Endothelial cell of umbilical vein (primary cell): ENCODE data around the gene MZT2A.
"Not testable (repeated sequence)": the region's sequence is repeated elsewhere in the genome, so short reads cannot be mapped to it uniquely, and the experiment has no call there.

ENCODE experiments used
- EZH2 ChIP-seq: IDR thresholded peaks from 2 replicates; pipeline ENCODE4 v1.6.1; 2012; ENCODE audit warnings: borderline replicate concordance, low read depth, mild to moderate bottlenecking, moderate library complexity, low read length, inconsistent platforms; ENCODE audit not compliant: severe bottlenecking
- FOS ChIP-seq: IDR thresholded peaks from 2 replicates; pipeline ENCODE4 v1.6.1; 2011; ENCODE audit warnings: mild to moderate bottlenecking, low read length, moderate library complexity, borderline replicate concordance; ENCODE audit not compliant: insufficient read depth
- POLR2A ChIP-seq: IDR thresholded peaks from 2 replicates; pipeline ENCODE4 v1.6.1; 2012; ENCODE audit warnings: low read depth, mild to moderate bottlenecking, control low read depth, low read length
- POLR2AphosphoS5 ChIP-seq: IDR thresholded peaks from 2 replicates; pipeline ENCODE4 v1.6.1; 2012; ENCODE audit warnings: low read depth, mild to moderate bottlenecking, control low read depth, low read length, moderate library complexity; ENCODE audit not compliant: insufficient read depth
- TF ChIP-seq, protein P1 (sequence below), 2 donors: IDR thresholded peaks; 1 replicate in 1 of 2; 2 replicates in 1 of 2; pipeline ENCODE4 v1.5.1; 2011; ENCODE audit warnings: low read length in 2 of 2, mild to moderate bottlenecking in 2 of 2, moderate library complexity in 2 of 2, control low read depth in 1 of 2, inconsistent platforms in 1 of 2, low read depth in 1 of 2; ENCODE audit not compliant: insufficient read depth in 1 of 2; ENCODE audit errors: extremely low read depth in 1 of 2

DNA sequence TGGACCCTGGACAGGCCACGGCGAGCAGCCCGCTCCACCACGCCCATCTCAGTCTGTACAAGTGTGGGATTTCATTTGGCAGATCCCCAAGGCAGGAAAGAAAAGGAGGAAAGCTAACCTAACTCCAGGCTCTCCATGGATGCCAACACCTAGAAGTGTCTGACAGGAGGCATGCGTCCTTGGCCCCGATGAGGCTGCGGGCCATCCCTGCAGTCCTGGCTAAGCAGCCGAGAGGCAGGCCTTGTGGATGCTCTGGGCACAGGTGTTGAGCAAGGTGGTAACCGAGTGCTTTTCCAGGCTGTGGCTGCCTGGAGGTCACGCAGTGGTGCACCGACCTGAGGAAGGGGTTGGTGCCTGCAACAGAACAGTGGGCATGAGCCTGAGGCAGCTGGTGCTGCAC lies 42.8 kb upstream of the MZT2A start:
- not testable (repeated sequence) for TF ChIP-seq POLR2AphosphoS5, POLR2A, FOS, EZH2
- TF ChIP-seq, protein P1, sequence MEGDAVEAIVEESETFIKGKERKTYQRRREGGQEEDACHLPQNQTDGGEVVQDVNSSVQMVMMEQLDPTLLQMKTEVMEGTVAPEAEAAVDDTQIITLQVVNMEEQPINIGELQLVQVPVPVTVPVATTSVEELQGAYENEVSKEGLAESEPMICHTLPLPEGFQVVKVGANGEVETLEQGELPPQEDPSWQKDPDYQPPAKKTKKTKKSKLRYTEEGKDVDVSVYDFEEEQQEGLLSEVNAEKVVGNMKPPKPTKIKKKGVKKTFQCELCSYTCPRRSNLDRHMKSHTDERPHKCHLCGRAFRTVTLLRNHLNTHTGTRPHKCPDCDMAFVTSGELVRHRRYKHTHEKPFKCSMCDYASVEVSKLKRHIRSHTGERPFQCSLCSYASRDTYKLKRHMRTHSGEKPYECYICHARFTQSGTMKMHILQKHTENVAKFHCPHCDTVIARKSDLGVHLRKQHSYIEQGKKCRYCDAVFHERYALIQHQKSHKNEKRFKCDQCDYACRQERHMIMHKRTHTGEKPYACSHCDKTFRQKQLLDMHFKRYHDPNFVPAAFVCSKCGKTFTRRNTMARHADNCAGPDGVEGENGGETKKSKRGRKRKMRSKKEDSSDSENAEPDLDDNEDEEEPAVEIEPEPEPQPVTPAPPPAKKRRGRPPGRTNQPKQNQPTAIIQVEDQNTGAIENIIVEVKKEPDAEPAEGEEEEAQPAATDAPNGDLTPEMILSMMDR (IDR thresholded peaks at IDR 0.05; ENCODE audit: extremely low read depth in 1 of 2, insufficient read depth in 1 of 2, low read depth in 1 of 2, low read length in 2 of 2): not testable (repeated sequence)
